GM23338 (cell line): Measurements from ENCODE around the gene CIDEA.
A peak's percentile ranks its signal among the peaks of the same experiment; 100 is the strongest.

ENCODE experiments used
- EZH2 ChIP-seq: fragments of 200-600 bp; sonication (generic); IDR thresholded peaks from one replicate; pipeline ENCODE4 v1.8.0; 2017; ENCODE audit warnings: antibody characterized with exemption, mild to moderate bottlenecking, low read depth; ENCODE audit not compliant: unreplicated experiment
- EZH2phosphoT487 ChIP-seq: fragments of 200-600 bp; sonication (generic); IDR thresholded peaks from one replicate; pipeline ENCODE4 v1.8.1; 2018; ENCODE audit warnings: antibody characterized with exemption; ENCODE audit not compliant: unreplicated experiment
- JUNB ChIP-seq: IDR thresholded peaks from one replicate; pipeline ENCODE4 v1.6.1; 2016; ENCODE audit warnings: antibody characterized with exemption; ENCODE audit not compliant: unreplicated experiment
- NANOG ChIP-seq: IDR thresholded peaks from 2 replicates; pipeline ENCODE4 v1.6.1; 2016; ENCODE audit warnings: antibody characterized with exemption, borderline replicate concordance
- POLR2AphosphoS5 ChIP-seq: IDR thresholded peaks from 2 replicates; pipeline ENCODE4 v1.6.1; 2016; ENCODE audit warnings: antibody characterized with exemption, low read depth
- TF ChIP-seq, protein P1 (sequence below), 2 experiments: fragments of 200-600 bp in 1 of 2; sonication (generic) in 1 of 2; conservative IDR thresholded peaks; 2 replicates each; pipeline versions ENCODE4 v1.5.1 to v1.6.1; 2016 to 2017; ENCODE audit warnings: antibody characterized with exemption in 2 of 2, low read depth in 2 of 2, mild to moderate bottlenecking in 2 of 2, moderate library complexity in 1 of 2
- TF ChIP-seq, protein P2 (sequence below): IDR thresholded peaks from one replicate; pipeline ENCODE4 v1.6.1; 2018; ENCODE audit warnings: antibody characterized with exemption; ENCODE audit not compliant: unreplicated experiment

DNA sequence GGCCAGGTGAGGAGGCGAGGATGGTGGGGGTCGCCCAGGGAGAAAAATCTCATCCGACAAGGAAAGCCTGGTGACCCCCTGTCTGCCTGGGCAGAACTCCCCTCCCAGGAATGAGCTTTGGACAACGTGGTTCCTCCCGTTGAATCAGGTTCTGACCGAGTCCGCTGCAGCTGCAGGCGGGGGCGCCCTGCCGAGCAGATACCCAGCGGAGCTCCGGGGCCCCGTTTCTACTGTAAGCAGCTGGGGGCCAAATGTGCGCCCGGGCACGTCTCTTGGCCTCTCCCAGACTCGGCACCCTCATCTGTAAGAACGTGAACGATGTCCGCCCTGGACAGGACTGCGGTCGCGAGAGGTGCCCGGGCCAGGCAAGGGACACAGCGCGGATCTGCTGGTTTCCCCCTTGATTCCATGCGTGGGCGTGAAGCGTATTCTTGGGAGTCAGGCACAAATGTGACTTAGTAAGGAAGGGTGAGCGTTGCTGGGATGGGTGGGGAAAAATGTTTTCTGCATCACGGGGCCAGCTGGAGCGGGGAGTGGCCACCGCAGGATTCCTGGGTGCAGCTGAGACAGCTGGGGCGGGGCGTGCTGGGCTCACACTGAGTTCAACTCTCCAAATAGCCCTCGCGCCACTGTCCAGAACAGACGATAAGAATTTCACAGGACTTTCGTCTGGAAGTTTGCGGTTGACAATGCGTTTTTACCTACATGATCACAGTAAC lies 33.7 kb downstream of the CIDEA start:
- TF ChIP-seq POLR2AphosphoS5 (no peak), EZH2phosphoT487 (no peak), JUNB (no peak), NANOG (no peak), EZH2 (peak; percentile 9)
- TF ChIP-seq, protein P1, sequence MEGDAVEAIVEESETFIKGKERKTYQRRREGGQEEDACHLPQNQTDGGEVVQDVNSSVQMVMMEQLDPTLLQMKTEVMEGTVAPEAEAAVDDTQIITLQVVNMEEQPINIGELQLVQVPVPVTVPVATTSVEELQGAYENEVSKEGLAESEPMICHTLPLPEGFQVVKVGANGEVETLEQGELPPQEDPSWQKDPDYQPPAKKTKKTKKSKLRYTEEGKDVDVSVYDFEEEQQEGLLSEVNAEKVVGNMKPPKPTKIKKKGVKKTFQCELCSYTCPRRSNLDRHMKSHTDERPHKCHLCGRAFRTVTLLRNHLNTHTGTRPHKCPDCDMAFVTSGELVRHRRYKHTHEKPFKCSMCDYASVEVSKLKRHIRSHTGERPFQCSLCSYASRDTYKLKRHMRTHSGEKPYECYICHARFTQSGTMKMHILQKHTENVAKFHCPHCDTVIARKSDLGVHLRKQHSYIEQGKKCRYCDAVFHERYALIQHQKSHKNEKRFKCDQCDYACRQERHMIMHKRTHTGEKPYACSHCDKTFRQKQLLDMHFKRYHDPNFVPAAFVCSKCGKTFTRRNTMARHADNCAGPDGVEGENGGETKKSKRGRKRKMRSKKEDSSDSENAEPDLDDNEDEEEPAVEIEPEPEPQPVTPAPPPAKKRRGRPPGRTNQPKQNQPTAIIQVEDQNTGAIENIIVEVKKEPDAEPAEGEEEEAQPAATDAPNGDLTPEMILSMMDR (conservative IDR thresholded peaks at IDR 0.05; ENCODE audit: low read depth in 2 of 2): no peak
- TF ChIP-seq, protein P2, sequence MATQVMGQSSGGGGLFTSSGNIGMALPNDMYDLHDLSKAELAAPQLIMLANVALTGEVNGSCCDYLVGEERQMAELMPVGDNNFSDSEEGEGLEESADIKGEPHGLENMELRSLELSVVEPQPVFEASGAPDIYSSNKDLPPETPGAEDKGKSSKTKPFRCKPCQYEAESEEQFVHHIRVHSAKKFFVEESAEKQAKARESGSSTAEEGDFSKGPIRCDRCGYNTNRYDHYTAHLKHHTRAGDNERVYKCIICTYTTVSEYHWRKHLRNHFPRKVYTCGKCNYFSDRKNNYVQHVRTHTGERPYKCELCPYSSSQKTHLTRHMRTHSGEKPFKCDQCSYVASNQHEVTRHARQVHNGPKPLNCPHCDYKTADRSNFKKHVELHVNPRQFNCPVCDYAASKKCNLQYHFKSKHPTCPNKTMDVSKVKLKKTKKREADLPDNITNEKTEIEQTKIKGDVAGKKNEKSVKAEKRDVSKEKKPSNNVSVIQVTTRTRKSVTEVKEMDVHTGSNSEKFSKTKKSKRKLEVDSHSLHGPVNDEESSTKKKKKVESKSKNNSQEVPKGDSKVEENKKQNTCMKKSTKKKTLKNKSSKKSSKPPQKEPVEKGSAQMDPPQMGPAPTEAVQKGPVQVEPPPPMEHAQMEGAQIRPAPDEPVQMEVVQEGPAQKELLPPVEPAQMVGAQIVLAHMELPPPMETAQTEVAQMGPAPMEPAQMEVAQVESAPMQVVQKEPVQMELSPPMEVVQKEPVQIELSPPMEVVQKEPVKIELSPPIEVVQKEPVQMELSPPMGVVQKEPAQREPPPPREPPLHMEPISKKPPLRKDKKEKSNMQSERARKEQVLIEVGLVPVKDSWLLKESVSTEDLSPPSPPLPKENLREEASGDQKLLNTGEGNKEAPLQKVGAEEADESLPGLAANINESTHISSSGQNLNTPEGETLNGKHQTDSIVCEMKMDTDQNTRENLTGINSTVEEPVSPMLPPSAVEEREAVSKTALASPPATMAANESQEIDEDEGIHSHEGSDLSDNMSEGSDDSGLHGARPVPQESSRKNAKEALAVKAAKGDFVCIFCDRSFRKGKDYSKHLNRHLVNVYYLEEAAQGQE: no peak
